ENCODE results near the gene EIF2B4.
A peak's percentile ranks its signal among the peaks of the same experiment; 100 is the strongest.

EIF2B4 gene

DNA sequence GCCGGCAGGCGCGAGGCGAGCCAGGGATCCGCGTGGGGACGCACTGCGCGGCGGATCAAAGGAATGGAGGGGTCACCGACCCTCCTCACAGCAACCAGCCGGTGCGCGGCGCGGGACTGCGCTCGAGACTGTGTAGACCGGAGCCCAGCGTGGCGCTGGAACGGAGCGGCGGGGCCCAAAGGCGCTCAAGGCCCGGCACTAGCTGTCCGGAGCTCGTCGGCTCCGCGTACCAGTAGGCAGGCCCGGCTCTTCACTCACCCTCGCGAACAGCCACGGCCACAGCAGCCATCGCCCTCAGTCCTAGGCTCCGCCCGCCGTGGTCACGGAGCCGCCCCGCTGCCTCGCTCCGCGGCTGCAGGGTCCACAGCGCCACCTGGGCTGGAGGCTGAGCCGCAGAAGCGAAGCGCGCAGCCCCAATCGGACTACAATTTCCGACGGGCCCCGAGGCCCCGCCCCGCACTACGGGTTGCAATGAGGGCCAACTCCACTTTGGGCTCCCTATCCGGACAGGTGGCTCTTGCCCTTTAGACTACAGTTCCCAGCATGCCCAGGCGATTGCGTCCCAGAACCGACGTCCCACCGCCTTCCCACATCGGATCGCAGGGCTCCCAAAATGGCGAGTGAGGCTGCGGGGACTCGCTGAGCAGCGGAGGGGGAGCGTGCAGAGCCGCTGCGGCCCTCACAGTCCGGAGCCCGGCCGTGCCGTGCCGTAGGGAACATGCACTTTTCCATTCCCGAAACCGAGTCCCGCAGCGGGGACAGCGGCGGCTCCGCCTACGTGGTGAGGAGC is at the start of gene EIF2B4, which contains the start of gene SNX17:
Gene EIF2B4, minus strand, starts transcription at position 313 of the 790 bp plus-strand sequence. Its CDS starts 24 bp downstream, at position 289.
Gene SNX17, plus strand, starts transcription at position 591 of the 790 bp plus-strand sequence. Its CDS starts 128 bp downstream, at position 719.
- DNase-seq (ENCODE audit: low read depth in 2 of 2): peak; percentile 97 to 98

DNA sequence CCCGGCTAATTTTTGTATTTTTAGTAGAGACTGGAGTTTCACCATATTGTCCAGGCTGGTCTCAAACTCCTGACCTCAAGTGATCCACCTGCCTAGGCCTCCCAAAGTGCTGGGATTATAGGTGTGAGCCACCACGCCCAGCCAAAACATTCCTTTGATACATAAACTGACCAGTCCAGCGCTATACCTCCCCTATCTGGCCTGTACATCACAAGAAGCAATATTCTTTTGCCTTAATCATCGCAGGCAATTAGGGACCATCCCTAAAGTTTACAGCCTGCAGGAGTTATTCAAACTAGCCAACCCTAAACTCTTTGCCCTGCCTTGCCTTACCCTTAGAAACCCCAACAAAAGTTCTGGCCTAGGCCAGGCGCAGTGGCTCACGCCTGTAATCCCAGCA is 46.0 kb upstream of the EIF2B4 start:
- no peak for DNase-seq (ENCODE audit: low read depth in 2 of 2)

DNA sequence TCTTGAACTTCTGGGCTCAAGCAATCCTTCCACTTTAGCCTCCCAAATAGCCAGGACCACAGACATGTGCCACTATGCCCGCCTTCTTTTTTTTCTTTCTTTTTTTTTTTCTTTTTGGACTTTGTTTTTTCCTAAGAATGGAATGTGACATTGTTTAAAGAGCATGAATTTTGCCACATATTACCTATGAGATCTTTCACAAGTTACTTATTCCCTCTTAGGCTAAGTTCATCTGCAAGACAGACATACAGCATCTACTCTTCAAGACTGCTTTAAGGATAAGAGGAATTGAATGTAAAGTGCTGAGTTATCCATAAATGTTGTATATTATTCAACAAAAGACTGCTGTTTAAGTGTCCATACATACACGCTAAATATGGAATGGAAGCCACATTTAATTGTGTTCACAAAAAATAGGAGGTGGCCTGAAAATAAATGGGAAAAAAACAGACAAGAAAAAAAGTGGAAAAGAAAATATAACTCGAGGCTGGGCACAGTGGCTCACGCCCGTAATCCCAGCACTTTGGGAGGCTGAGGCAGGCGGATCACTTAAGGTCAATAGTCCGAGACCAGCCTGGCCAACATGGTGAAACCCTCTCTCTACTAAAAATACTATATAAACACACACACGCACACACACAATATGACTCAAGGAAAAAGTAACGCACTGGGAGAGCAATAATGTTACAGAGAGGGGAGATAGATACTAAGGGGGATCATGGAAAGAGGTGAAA is 42.4 kb upstream of the EIF2B4 start:
- no peak for DNase-seq (ENCODE audit: low read depth in 2 of 2)

DNA sequence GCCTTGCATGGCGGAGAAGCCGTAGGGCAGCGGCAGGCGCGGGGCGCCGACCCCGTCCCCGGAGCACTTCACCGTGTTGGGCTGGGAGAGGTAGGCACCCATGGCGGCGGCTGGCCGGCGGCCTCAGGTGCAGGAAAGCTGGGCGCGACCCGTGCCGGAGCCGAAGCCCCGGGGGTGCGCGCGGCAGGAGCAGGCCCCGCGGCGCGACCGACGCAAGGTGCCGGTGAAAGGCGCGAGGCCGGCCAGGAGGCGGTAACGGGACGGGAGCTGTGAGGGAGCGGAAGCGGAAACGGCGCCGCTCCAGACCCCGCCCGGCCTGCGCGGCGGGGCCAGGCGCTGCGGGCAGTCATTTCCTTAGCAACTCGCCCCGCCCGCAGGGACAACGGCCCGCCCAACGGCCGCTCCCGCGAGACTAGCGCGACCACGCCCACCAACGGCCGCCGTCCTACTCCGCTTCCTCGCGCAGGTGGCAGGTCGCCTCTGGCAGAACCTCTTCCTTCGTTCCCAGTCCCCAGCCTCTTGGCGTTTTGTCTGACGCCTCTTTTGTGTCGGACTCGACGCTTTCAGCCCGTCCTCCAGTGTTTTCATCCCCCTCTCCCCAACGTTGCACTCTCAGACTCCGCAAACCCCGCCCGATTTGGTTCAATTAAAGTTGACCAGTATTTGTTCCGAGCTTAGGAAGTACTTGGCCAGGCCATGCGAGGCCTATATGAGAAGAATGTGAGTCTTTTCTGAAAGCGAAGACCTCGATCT is 39.4 kb upstream of the EIF2B4 start, which contains the start of gene PPM1G:
Gene PPM1G, minus strand, starts transcription at position 271 of the 753 bp plus-strand sequence. Its CDS starts 169 bp downstream, at position 102.
- peak; percentile 96 for DNase-seq (ENCODE audit: low read depth in 2 of 2)

DNA sequence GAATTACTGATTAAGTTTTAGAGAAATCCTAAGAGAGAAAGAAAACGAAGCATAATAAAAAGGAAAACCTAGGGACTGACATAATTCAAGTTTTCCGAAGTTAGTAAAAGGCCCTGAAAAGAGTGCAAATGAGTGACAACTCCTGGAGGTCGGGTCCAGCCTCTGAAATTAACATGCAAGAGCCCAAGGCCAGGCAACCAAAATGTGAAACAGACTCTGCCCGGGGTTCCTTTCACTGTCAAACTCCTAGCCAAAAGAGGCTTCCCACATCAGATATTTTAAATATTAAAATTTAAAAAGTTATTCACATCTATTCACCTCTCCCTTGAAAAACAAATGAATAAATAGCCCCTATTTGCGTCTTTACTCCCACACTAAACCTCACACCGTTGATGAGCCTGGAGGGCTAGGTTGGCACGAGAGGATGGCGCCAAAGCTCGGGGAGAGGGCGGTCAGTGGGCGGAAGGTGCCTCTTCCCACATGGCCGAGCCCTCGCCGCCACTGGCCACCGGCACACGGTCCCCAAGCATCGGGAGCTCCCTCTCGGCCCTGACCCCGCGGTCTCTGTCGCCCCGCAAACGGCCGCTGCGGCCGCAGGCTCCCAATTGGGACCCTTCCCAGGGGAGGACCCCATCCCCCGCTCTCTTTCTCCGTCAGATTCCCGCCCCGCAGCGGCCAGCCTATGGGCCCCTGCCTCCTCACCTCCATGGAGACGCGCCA is 38.6 kb upstream of the EIF2B4 start:
- no peak for DNase-seq (ENCODE audit: low read depth in 2 of 2)

DNA sequence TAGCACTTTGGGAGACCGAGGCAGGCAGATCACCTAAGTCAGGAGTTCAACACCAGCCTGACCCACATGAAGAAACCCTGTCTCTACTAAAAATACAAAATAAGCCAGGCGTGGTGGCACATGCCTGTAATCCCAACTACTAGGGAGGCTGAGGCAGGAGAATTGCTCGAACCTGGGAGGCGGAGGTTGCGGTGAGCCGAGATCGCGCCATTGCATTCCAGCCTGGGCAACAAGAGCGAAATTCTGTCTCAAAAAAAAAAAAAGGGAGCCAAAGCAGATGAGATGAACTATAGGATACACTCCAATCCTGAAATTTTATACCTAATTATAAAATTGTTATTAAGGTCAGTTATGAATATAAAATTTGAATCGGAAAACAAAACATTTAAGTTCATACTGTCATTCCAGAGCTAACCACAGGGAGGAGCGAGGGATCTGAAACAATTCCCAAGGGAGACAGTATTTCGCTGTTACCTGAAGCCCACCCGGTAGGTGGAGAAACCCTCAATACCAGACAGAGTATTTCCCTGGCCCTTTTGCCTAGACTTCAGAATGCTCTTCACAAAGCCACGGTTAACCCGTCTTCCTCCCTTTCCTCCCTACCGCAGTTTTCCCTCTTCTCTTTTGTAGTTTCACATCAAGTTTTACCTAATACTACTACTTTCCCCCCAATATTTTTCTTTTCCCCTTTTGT is 37.8 kb upstream of the EIF2B4 start:
- no peak for DNase-seq (ENCODE audit: low read depth in 2 of 2)

DNA sequence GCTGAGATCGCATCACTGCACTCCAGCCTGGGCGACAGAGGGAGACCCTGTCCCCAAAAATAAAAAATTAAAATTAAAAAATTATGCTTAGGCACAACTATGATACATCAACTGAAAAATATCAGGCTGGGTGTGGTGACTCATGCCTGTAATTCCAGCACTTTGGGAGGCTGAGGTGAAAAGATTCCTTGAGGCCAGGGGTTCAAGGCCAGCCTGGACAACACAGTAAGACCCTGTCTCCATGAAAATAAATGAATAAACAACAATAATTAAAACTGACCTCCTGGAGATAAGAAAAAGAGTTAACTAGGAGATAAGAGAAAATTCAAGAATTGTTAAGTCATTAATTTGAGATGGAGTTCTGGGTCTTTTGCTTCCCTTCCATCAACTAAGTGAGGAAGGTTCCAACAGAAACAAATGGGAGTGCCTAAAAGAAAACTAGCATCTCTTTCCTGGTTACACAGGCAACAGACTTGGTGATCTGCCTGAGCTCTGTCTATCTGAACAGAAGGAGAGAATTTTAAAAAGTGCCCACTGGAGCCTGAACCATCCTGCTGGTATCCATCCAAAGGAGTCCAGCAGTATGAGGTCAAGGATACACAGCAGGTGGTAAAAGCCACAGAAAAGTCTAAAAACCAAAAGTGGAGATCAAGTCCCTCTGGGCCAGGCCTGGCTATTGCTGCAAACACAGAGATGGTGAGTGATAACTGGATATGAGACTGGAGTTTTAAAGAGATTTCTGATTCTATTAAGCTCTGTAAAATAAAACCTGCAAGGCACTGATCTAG is 30.4 kb upstream of the EIF2B4 start:
- no peak for DNase-seq (ENCODE audit: low read depth in 2 of 2)

DNA sequence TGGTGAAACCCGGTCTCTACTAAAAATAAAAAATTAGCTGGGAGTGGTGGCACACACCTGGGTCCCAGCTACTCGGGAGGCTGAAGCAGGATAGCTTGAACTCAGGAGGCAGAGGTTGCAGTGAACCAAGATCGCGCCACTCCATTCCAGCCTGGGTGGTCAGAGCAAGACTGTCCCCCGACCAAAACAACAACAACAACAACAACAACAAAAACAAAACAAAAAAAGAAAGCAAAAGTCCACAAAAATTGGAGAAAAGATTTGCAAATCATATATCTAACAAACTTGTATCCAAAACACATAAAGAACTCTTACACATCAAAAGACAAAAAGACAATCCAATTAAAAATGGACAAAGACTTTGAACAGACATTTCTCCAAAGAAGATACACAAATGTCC is 28.8 kb upstream of the EIF2B4 start:
- no peak for DNase-seq (ENCODE audit: low read depth in 2 of 2)

DNA sequence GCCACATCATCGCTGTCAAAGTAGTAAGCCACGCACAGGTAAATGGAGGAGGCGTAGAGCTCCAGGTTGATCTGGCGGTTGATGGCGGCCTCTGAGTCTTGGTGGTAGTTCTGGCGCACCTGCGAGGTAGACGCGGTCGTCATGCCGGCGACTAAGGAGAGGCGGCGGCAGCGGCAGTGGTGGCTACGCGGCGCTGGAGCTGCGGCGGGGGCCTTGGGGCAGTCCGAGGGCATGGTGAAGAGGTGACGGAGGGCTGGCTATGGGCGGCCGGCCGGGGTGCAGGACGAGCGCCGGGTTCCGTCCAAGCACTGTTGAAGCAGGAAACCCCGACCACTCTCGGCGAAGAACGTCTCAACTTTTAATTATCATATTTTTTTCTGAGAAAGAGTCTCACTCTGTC is 23.1 kb upstream of the EIF2B4 start:
- no peak for DNase-seq (ENCODE audit: low read depth in 2 of 2)

DNA sequence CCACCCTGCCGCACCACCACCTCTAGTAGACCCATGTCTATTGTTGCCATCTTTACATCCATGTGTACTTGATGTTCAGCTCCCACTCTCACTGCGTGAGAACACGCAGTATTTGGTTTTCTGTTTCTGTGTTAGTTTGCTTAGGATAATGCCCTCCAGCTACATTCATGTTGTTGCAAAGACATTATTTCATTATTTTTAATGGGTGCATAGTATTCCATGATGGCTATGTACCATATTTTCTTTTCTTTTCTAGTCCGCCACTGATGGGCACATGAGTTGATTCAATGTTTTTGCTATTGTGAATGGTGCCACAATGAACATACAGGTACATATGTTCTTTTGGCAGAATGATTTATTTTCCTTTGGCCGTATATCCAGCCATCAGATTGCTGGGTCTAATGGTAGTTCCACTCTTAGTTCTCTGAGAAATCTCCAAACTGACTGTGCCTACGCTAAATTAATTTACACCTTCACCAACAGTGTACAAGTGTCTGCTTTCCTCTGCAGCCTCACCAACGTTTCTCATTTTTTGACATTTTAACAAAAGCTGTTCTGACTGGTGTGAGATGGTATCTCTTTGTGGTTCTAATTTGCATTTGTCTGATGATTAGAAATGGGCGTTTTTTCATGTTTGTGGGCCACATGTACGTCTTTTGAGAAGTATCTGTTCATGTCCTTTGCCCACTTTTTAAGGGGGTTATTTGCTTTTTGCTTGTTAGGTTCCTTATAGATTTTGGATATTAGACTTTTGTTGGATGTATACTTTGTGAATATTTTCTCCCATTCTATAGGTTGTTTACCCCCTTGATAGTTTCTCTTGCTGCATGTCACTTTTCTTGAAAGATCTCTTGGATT is 20.9 kb upstream of the EIF2B4 start:
- no peak for DNase-seq (ENCODE audit: low read depth in 2 of 2)

DNA sequence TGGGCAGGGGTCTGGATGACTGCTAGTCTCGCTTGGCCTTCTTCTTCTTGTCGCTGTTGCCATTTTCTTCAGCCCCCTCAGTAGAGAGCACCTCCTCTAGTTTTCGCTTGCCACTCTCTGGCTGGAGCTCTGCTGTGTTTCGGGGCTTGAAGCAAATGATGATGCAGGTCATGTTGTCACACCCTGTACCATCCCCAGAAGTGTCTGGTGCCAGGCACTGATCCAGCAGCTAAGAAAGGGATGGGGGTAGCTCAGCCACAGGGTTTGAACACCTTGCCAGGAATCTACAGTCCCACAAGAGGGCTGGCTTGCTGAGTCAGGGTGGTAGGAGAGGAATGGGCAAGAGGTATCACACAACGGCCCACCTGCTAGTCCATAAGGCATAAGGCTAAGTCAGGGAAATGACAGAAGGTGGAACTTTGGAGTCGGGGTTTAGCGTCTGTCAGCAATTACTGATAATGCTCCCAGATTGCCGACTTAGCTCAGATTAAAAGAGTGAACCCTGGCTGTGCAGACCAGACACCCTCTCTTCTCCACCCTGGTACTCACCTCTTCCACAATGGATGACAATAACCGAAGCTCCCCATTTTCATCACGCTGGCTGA is 11.5 kb upstream of the EIF2B4 start:
- no peak for DNase-seq (ENCODE audit: low read depth in 2 of 2)

DNA sequence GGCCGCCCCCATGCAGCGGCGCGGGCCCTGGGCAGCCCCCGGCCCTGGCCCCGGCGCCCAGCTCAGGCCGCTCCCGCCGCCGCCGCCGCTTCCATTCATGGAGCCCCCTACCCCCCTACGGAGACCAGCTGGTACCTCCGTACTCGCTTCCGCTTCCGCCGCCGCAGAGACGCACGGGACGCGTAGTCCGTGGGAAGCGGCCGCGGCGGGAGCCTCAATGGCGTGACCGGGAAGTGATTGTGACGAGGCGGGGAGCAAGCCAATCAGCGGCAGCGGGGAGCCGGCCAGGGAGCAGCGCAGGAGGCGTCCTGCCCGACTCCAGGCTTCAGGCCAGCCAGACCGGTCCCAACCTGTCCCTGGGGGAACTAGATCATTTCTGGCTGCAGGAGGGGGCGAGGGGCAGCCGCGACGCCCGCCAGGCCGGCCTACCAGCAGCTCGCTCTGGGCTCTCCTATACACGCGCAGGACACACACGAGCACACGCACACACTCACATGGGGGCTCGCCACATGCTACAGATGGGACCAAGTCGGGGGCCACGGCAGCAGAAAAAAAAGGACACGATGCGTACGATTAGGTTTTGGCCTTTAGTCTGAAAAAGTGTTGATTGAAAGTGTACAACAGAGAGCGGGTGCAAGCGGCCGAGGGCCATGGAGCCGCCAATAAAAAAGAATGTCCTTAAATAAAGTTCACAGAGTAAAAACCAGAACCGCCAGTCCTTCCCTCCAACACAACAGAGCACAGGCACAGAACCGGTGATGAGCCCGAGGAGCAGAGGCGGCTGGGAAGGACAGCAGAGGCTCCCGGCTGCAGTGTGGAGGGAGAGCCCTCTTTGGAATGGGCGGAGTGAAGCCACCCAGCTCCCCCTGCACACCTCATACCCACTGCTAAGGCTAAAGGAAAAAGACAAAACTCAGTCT is 10.7 kb upstream of the EIF2B4 start, which contains the start of gene ZNF513:
Gene ZNF513, minus strand, starts transcription at position 109 of the 920 bp plus-strand sequence. CDS start 208 bp downstream, outside the sequence.
- peak; percentile 72 to 74 for DNase-seq (ENCODE audit: low read depth in 2 of 2)

DNA sequence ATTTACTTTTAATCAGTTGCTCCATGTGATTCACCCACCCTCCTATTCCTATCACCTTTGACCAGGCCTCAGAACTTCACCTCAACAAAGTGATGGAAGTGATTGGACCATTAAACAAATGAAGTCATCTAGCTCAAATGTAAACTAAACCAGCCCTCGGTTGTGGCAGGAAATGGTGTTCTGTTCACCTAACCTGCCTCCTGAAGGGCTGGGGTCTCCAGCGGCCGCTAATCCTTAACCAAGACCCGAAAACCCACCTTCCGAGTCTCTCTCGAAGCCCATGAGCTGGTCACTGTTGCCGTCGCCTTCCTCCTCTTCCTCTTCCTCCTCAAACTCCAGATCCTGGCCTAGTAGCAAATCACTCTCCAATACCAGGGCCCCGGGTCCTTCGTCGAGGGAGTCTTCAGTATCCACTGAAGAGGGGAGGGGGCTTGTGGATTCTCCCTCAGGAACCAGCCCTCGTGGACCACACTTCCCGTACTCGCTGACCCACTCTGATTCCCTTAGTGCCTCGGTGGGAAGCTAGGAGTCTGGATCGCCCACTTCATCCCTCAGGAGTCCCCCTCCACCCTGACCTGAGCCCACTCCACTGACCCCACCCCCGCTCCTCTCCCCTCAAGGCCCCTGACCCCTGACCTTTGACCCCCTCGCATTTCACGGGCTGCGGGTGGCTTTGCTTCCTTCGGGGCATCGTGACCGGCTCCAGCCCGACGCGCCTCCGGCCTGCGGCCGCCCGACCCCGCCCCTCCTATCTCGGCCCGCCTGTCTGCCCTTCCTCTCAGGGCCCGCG is 9.9 kb upstream of the EIF2B4 start:
- DNase-seq (ENCODE audit: low read depth in 2 of 2): no peak

DNA sequence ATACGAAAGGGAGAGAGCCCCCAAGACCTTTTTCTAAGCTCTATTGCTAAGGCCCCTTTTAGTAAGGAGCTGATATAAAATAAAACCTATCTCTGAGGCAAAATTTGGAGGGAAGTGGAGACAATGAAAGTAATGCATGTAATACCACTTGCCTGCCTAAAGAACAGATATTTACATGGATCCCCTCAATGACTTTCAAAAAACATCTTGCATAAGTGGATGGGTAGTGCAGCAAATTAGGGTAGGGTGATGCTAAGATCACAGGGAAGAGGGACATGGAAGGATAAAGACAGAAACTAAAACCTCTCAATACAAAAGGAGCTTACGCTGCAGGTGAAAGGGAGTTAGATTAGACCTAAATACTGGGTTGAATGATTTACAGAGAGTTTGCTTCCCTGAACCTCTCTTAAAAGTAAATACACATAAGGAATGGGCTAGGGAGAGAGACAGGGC is 9.3 kb upstream of the EIF2B4 start:
- no peak for DNase-seq (ENCODE audit: low read depth in 2 of 2)

DNA sequence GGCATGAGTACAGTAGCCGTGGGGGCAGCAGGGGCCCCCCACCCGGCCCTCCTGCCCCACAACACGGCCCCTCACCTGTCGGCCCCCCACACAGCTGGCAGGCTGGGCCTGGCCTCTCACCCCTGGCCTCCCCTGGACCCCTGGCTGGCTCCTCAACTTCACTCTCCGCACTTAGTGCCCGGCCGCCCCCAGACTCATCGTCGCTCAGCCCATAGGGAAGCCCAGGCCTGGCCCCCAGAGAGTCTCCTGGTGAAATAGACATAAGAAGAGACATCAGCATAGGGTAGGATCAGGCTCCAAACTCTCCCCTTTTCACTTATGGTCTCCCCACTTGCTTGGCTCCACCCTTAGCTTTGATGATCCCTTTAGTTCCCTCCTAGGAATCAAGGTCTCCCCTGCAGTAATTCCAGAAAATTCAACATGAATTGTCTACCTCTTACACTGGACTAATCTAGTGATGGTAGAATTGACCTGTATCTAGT is 8.7 kb upstream of the EIF2B4 start:
- no peak for DNase-seq (ENCODE audit: low read depth in 2 of 2)

DNA sequence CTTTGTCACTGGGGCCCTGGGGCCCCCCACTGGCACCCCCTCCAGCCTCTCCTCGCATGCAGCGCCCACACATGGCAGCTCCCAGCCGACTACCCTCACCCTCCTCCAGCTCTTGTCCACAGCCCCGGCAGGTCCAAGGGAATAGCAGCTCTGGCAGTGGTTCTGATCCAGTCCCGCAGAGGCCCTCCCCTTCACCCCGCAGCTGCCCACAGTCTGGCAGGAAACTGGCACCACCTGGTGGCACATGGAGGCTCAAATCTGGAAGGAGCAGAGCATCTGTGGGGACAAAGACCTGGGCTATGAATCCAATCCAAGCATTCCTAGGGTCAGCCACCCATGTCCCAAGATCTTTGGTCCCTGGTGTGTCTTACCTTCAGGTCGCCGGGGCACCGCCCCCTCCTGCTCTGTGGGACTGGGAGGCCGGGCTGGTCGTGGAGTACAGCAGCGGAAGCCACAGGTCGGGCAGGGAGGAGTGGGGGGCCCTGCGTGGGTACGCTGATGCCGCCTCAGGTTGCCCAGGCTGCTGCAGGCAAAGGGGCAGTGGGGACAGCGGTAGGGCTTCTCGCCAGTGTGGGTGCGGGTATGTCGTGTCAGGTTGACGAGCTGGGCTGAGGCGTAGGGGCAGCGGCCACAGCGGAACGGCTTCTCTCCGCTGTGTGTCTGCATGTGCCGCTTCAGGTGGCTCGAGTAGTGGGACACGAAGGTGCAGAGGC is 8.1 kb upstream of the EIF2B4 start:
- no peak for DNase-seq (ENCODE audit: low read depth in 2 of 2)

All from stimulated activated CD8-positive, alpha-beta memory T cell treated with anti-CD3 and anti-CD28 coated beads, Interleukin-7, amount 100 ng/mL, for 1 hour (primary cell).